ENCODE data around the gene SLC48A1. TPM values are rescaled to one million over a fixed set of nuclear protein-coding genes. Genes with fewer than 3 reads are reported as not detected.

Gene SLC48A1
- polyA plus RNA-seq, 1 of the 3 experiments (the other 2 are of a cell fraction), result 7.3 TPM

DNA sequence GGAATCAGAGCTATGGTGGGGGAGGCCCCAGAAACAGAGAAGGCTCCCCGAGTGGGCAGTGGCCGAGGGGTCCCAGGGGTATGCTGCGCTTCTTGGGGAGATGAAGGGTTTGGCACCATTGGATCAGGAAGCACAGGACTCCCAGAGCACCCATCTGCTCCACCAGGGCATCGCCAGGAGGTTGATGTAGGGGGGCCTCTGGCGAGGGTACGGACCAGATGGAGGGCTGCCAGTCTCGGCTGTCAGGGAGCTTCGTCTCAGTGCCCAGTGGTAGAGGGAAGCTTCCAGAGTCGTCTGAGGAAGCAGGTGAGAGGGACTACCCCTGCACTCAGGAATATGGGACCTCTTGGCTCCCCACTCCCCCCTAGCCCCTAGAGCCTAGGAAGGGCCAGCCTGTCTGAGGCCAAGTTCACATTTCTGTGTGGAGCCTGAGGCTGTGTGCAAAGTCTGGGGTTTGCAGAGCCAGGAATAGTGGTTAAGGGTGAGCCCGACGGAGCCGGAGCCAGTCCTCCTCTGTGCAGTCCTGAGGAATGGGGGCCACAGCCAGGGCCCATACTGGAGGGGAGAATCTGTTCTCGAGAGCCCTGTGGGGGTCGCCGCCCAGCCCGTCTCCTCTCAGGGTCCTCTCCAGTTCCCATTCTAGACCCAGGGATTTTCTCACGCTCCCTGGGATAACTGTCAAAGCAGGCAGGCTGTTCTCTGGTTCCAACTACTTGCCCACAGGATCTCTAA, 10.2 kb downstream of the SLC48A1 start:
- TF ChIP-seq, protein P1, sequence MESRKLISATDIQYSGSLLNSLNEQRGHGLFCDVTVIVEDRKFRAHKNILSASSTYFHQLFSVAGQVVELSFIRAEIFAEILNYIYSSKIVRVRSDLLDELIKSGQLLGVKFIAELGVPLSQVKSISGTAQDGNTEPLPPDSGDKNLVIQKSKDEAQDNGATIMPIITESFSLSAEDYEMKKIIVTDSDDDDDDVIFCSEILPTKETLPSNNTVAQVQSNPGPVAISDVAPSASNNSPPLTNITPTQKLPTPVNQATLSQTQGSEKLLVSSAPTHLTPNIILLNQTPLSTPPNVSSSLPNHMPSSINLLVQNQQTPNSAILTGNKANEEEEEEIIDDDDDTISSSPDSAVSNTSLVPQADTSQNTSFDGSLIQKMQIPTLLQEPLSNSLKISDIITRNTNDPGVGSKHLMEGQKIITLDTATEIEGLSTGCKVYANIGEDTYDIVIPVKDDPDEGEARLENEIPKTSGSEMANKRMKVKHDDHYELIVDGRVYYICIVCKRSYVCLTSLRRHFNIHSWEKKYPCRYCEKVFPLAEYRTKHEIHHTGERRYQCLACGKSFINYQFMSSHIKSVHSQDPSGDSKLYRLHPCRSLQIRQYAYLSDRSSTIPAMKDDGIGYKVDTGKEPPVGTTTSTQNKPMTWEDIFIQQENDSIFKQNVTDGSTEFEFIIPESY (IDR thresholded peaks at IDR 0.05; ENCODE audit: borderline replicate concordance, low read depth), result no peak
- TF ChIP-seq EZH2phosphoT487 (IDR thresholded peaks at IDR 0.05; ENCODE audit: borderline replicate concordance, low read depth), result no peak
- no peak for TF ChIP-seq GATA2 (CRISPR knock-in tag; IDR thresholded peaks at IDR 0.05)
- TF ChIP-seq SMC3 (IDR thresholded peaks at IDR 0.05; ENCODE audit: low read depth, low read length), result no peak
- TF ChIP-seq, protein P2, sequence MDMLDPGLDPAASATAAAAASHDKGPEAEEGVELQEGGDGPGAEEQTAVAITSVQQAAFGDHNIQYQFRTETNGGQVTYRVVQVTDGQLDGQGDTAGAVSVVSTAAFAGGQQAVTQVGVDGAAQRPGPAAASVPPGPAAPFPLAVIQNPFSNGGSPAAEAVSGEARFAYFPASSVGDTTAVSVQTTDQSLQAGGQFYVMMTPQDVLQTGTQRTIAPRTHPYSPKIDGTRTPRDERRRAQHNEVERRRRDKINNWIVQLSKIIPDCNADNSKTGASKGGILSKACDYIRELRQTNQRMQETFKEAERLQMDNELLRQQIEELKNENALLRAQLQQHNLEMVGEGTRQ (IDR thresholded peaks at IDR 0.05; ENCODE audit: borderline replicate concordance, low read depth, low read length), result no peak
- TF ChIP-seq FOSL2 (IDR thresholded peaks at IDR 0.05; ENCODE audit: borderline replicate concordance, low read depth), result no peak
- no peak for TF ChIP-seq JUND (IDR thresholded peaks at IDR 0.05)
- no peak for TF ChIP-seq TCF12 (IDR thresholded peaks at IDR 0.05)
- TF ChIP-seq FOXJ3 (CRISPR knock-in tag; IDR thresholded peaks at IDR 0.05), result no peak
- TF ChIP-seq SIN3A (IDR thresholded peaks at IDR 0.05; ENCODE audit: borderline replicate concordance, low read depth, low read length), result no peak
- ChIA-PET POLR2A (no interaction called here), CTCF (interaction anchor here (1.4 to 22.9 kb wide), 4 partner anchors 10 to 59 kb away, joined by 3 to 1294 read pairs (median 234); partner anchors contain the start of genes ENDOU and RPAP3)
- H3K4me2 ChIP-seq, result no peak overlapping the region
- H3K9me2 ChIP-seq, result no peaks in the 10 kb centered on the region
- H3K27me3 ChIP-seq (ENCODE audit: insufficient read depth), result no peaks in the 10 kb centered on the region
- no peak overlapping the region for H3K9ac ChIP-seq
- 95% methylated on average over 14 of the region's 17 CpGs for WGBS (ENCODE audit: low lambda C conversion rate)
- H2AFZ ChIP-seq (ENCODE audit: low read depth), result no peak overlapping the region
- H3K9me3 ChIP-seq, result no peaks in the 10 kb centered on the region
- DNase-seq, result no peak
- no peak overlapping the region for H3K4me3 ChIP-seq (ENCODE audit: low read depth in 2 of 2, low read length in 1 of 2)
- no peaks in the 10 kb centered on the region for H3K79me2 ChIP-seq (ENCODE audit: insufficient read depth)
- no peaks in the 10 kb centered on the region for H4K20me1 ChIP-seq (ENCODE audit: insufficient read depth)
- H3K36me3 ChIP-seq (replicated peaks in 1 of 2; ENCODE audit: control insufficient read depth in 1 of 2, insufficient read depth in 2 of 2, low read length in 1 of 2), result peaks cover 27 to 55% of the 10 kb centered on the region in 2 experiments
- peaks cover 32% of the 10 kb centered on the region for H3F3A ChIP-seq (replicated peaks; ENCODE audit: insufficient read depth)
- H3K27ac ChIP-seq (ENCODE audit: low read depth in 2 of 2, low read length in 1 of 2), result no peak overlapping the region
- peaks cover 0 to 8% of the 10 kb centered on the region in 2 experiments; a peak in 1 of 4 replicates for H3K4me1 ChIP-seq (ENCODE audit: control insufficient read depth in 1 of 2, insufficient read depth in 2 of 2, low read depth in 1 of 2, low read length in 1 of 2)

DNA sequence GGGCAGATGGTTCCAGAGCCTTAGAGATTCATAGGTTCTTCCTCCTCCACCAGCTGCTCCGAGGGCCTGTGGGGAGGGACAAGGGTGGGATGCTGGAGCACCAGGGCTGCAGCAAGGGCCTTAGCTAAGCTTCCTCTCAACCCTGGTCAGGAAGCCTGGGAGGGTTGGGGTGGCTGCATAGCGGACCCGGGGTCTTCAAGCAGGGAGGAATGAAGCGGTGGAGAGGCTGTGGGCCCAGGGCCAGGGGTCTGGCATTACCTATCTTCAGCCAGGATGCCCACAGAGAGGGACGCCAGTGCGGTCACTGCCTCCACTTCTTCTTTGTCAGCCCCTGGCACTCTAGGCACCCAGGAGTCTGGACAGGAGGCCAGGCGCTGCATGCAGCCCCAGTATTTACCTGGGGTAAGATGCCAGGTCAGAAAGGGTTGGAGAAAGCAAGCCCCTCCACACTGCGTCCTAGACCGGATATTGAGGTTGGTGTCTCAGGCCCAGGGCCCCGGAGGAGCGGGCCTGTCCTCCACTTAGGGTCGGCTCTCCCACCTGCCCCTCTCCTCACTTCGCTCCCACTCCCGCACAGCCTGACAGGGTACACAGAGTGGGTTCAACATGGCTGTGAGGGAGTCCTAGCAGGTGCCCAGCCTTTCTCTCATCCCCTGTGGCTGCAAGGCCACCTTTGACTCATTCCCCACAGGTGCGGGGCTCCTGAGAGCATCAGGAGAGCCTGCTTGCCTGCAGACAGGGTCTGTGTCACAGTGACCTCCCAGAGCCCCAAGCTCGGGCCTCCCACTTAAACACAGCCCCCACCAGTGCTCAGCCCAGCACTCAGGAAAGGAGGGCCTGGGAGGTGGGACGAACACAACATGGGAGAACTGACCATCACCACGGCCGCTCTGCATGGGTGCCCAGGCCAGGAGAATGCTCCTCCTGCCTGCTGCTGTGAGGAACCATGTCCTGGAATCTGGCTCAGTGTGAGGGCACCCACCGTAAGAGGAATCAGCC, 11.1 kb downstream of the SLC48A1 start:
- DNase-seq, result no peak
- no peak overlapping the region for H3K9ac ChIP-seq
- no peaks in the 10 kb centered on the region for H4K20me1 ChIP-seq (ENCODE audit: insufficient read depth)
- no peaks in the 10 kb centered on the region for H3K79me2 ChIP-seq (ENCODE audit: insufficient read depth)
- peaks cover 36 to 65% of the 10 kb centered on the region in 2 experiments for H3K36me3 ChIP-seq (replicated peaks in 1 of 2; ENCODE audit: control insufficient read depth in 1 of 2, insufficient read depth in 2 of 2, low read length in 1 of 2)
- no peak overlapping the region for H2AFZ ChIP-seq (ENCODE audit: low read depth)
- ChIA-PET CTCF (interaction anchor here (0.7 to 22.9 kb wide), 5 partner anchors 40 to 69 kb away, joined by 3 to 458 read pairs (median 5); no protein-coding TSS in a partner anchor), POLR2A (no interaction called here)
- H3K9me2 ChIP-seq, result no peaks in the 10 kb centered on the region
- no peaks in the 10 kb centered on the region for H3K27me3 ChIP-seq (ENCODE audit: insufficient read depth)
- peaks cover 0 to 4% of the 10 kb centered on the region in 2 experiments; a peak in 1 of 4 replicates for H3K4me1 ChIP-seq (ENCODE audit: control insufficient read depth in 1 of 2, insufficient read depth in 2 of 2, low read depth in 1 of 2, low read length in 1 of 2)
- no peak overlapping the region for H3K4me3 ChIP-seq (ENCODE audit: low read depth in 2 of 2, low read length in 1 of 2)
- H3K4me2 ChIP-seq, result no peak overlapping the region
- H3K27ac ChIP-seq (ENCODE audit: low read depth in 2 of 2, low read length in 1 of 2), result no peak overlapping the region
- H3F3A ChIP-seq (replicated peaks; ENCODE audit: insufficient read depth), result peaks cover 24% of the 10 kb centered on the region
- WGBS (ENCODE audit: low lambda C conversion rate), result 95% methylated on average over 11 of the region's 20 CpGs
- H3K9me3 ChIP-seq, result no peaks in the 10 kb centered on the region
- TF ChIP-seq GABPA (IDR thresholded peaks at IDR 0.05; ENCODE audit: low read depth) (no peak), TEAD4 (IDR thresholded peaks at IDR 0.05; ENCODE audit: borderline replicate concordance, insufficient read depth) (no peak), ELF1 (IDR thresholded peaks at IDR 0.05) (no peak), RXRA (IDR thresholded peaks at IDR 0.05; ENCODE audit: borderline replicate concordance, low read depth) (no peak), GATA2 (CRISPR knock-in tag; IDR thresholded peaks at IDR 0.05) (no peak), EP300 (IDR thresholded peaks at IDR 0.05; ENCODE audit: borderline replicate concordance in 1 of 2, low read depth in 1 of 2, low read length in 1 of 2) (no peak), YY1 (IDR thresholded peaks at IDR 0.05; ENCODE audit: low read depth) (no peak), TAF1 (IDR thresholded peaks at IDR 0.05; ENCODE audit: borderline replicate concordance, low read depth, low read length) (no peak)
- TF ChIP-seq, protein P3, sequence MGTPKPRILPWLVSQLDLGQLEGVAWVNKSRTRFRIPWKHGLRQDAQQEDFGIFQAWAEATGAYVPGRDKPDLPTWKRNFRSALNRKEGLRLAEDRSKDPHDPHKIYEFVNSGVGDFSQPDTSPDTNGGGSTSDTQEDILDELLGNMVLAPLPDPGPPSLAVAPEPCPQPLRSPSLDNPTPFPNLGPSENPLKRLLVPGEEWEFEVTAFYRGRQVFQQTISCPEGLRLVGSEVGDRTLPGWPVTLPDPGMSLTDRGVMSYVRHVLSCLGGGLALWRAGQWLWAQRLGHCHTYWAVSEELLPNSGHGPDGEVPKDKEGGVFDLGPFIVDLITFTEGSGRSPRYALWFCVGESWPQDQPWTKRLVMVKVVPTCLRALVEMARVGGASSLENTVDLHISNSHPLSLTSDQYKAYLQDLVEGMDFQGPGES (IDR thresholded peaks at IDR 0.05; ENCODE audit: low read depth, low read length), result no peak

All from SK-N-SH (cell line).